GM12878 (cell line): Measurements from ENCODE around the gene MAGEC2. TPM values are rescaled to one million over a fixed set of nuclear protein-coding genes. Genes with fewer than 3 reads are reported as not detected.

Experiments
- ATAC-seq: fragments of 200-7000 bp; cut with Tn5 transposase; 3 replicates; pipeline ENCODE4 v1.9.1; 2020; ENCODE audit warnings: mild to moderate bottlenecking, moderate library complexity
- BruUV-seq: library from RNA; stranded (reverse); fragments of 400-500 nt; replicated peaks from 2 replicates; lab custom pipeline; 2021; lab: Mats Ljungman, UMichigan
- CTCF ChIA-PET: fragments of 300-600 bp; sonication (Branson Sonifier 250); formaldehyde crosslinking; extraction: SDS; loops from one replicate; lab custom pipeline; 2021; ENCODE audit warnings: inconsistent platforms; lab: Yijun Ruan, JAX
- POLR2A ChIA-PET: fragments of 350-600 bp; formaldehyde crosslinking; extraction: SDS; loops from one replicate; lab custom pipeline; 2021; ENCODE audit warnings: inconsistent platforms; lab: Charles Lee
- RAD21 ChIA-PET: fragments of 300-600 bp; sonication (Branson Sonifier 250); formaldehyde crosslinking; loops from one replicate; lab custom pipeline; 2023; ENCODE audit warnings: antibody characterized with exemption; ENCODE audit not compliant: unreplicated experiment; lab: Charles Lee
- SMC1A ChIA-PET: fragments of 300-600 bp; sonication (Branson Sonifier 250); formaldehyde crosslinking; loops from one replicate; lab custom pipeline; 2023; ENCODE audit not compliant: unreplicated experiment, uncharacterized antibody; lab: Charles Lee
- DNase-seq: peaks from one replicate; pipeline ENCODE4 v3.0.0-alpha.2; 2011; ENCODE audit warnings: low read depth, low spot score
- FAIRE-seq: peaks from 3 replicates; lab custom pipeline; 2011; peaks lifted over from hg19 to GRCh38; lab: Jason Lieb, UNC
- H2AFZ ChIP-seq: 2 replicates; pipeline ENCODE4 v1.6.0; 2011; ENCODE audit warnings: low read depth, low read length, control low read depth; ENCODE audit not compliant: control insufficient read depth
- H3K27ac ChIP-seq: 2 replicates; pipeline ENCODE4 v1.5.1; 2011; ENCODE audit warnings: control low read depth; ENCODE audit not compliant: control insufficient read depth, insufficient read depth
- H3K27me3 ChIP-seq, 2 experiments: replicated peaks in 1 of 2; 2 replicates each; pipeline versions ENCODE4 v1.6.0 to v1.6.1; 2011; ENCODE audit warnings: low read length in 1 of 2; ENCODE audit not compliant: control insufficient read depth in 2 of 2, insufficient read depth in 2 of 2
- H3K36me3 ChIP-seq, 2 experiments: 2 replicates each; pipeline ENCODE4 v1.5.1; 2011; ENCODE audit warnings: low read length in 1 of 2; ENCODE audit not compliant: control insufficient read depth in 2 of 2, insufficient read depth in 2 of 2
- H3K4me1 ChIP-seq: 2 replicates; pipeline ENCODE4 v1.6.1; 2011; ENCODE audit warnings: mild to moderate bottlenecking, low read length, moderate library complexity, mixed read lengths; ENCODE audit not compliant: control insufficient read depth, insufficient read depth
- H3K4me2 ChIP-seq: 2 replicates; pipeline ENCODE4 v1.6.0; 2011; ENCODE audit warnings: control low read depth; ENCODE audit not compliant: control insufficient read depth, insufficient read depth
- H3K4me3 ChIP-seq: fragments of 200-600 bp; sonication (generic); 2 replicates; pipeline ENCODE4 v1.5.1; 2016
- H3K79me2 ChIP-seq: 2 replicates; pipeline ENCODE4 v1.6.0; 2011; ENCODE audit warnings: low read length; ENCODE audit not compliant: control insufficient read depth, insufficient read depth
- H3K9ac ChIP-seq: 2 replicates; pipeline ENCODE4 v1.8.0; 2011; ENCODE audit warnings: low read length, control low read depth, mixed read lengths; ENCODE audit not compliant: control insufficient read depth, insufficient read depth
- H3K9me3 ChIP-seq: replicated peaks from 3 replicates; pipeline ENCODE4 v1.5.1; 2011; ENCODE audit warnings: mild to moderate bottlenecking, low read length; ENCODE audit not compliant: control insufficient read depth, insufficient read depth
- H4K20me1 ChIP-seq: 2 replicates; pipeline ENCODE4 v1.6.0; 2011; ENCODE audit not compliant: control insufficient read depth, insufficient read depth
- ATF3 ChIP-seq: IDR thresholded peaks from 2 replicates; pipeline ENCODE4 v1.6.1; 2011; ENCODE audit warnings: low read depth, mild to moderate bottlenecking, low read length, moderate library complexity, borderline replicate concordance; ENCODE audit errors: extremely low read depth
- EP300 ChIP-seq, 2 experiments: fragments of 150-350 bp in 1 of 2; IDR thresholded peaks; 2 replicates each; pipeline ENCODE4 v1.6.1; 2011 to 2012; ENCODE audit warnings: low read depth in 2 of 2, low read length in 2 of 2, borderline replicate concordance in 1 of 2, improper control_type of control experiment in 1 of 2, inconsistent platforms in 1 of 2; ENCODE audit not compliant: control insufficient read depth in 1 of 2
- FOXK2 ChIP-seq: fragments of 450-650 bp; IDR thresholded peaks from 2 replicates; pipeline ENCODE4 v1.6.1; 2017; ENCODE audit warnings: mild to moderate bottlenecking, moderate library complexity
- IRF4 ChIP-seq: IDR thresholded peaks from 2 replicates; pipeline ENCODE4 v1.6.1; 2011; ENCODE audit warnings: low read depth, low read length
- MEF2A ChIP-seq: IDR thresholded peaks from 2 replicates; pipeline ENCODE4 v1.6.1; 2011; ENCODE audit warnings: low read depth, mild to moderate bottlenecking, low read length, moderate library complexity; ENCODE audit not compliant: insufficient read depth
- NFXL1 ChIP-seq: fragments of 450-650 bp; IDR thresholded peaks from 2 replicates; pipeline ENCODE4 v1.6.1; 2017; ENCODE audit warnings: antibody characterized with exemption, mild to moderate bottlenecking, borderline replicate concordance
- NFYA ChIP-seq: IDR thresholded peaks from 2 replicates; pipeline ENCODE4 v1.6.1; 2011; ENCODE audit warnings: low read depth, mild to moderate bottlenecking, low read length, improper control_type of control experiment, borderline replicate concordance
- PAX8 ChIP-seq: fragments of 450-650 bp; IDR thresholded peaks from 2 replicates; pipeline ENCODE4 v1.6.1; 2017; ENCODE audit warnings: mild to moderate bottlenecking, moderate library complexity
- PRDM15 ChIP-seq: fragments of 450-650 bp; formaldehyde crosslinking; IDR thresholded peaks from 2 replicates; pipeline ENCODE4 v1.4.0; 2020; ENCODE audit warnings: mild to moderate bottlenecking, moderate library complexity
- SRF ChIP-seq, 2 experiments: IDR thresholded peaks; 2 replicates each; pipeline ENCODE4 v1.6.1; 2011; ENCODE audit warnings: low read depth in 2 of 2, low read length in 2 of 2, mild to moderate bottlenecking in 1 of 2, moderate library complexity in 1 of 2
- STAT1 ChIP-seq: fragments of 450-650 bp; conservative IDR thresholded peaks from 2 replicates; pipeline ENCODE4 v1.6.1; 2014; ENCODE audit warnings: antibody characterized with exemption, mild to moderate bottlenecking
- TBL1XR1 ChIP-seq: IDR thresholded peaks from 2 replicates; pipeline ENCODE4 v1.6.1; 2012; ENCODE audit warnings: low read depth, low read length, improper control_type of control experiment
- TCF3 ChIP-seq: IDR thresholded peaks from 2 replicates; pipeline ENCODE4 v1.6.1; 2012; ENCODE audit warnings: low read depth, mild to moderate bottlenecking, low read length, borderline replicate concordance; ENCODE audit not compliant: insufficient read depth
- ZNF622 ChIP-seq: fragments of 450-650 bp; IDR thresholded peaks from 2 replicates; pipeline ENCODE4 v1.6.1; 2017; ENCODE audit warnings: mild to moderate bottlenecking, inconsistent platforms
- WGBS: methylation state at CpG from one replicate; pipeline ENCODE4 v1.1.6; 2016; ENCODE audit warnings: low lambda C conversion rate; ENCODE audit not compliant: insufficient replicate concordance, insufficient coverage; ENCODE audit errors: missing lambda C conversion rate; 5-methylcytosine and 5-hydroxymethylcytosine counted together
- in situ Hi-C: fragments of 300-500 bp; cut with MboI; formaldehyde crosslinking; loops from 9 replicates; pipeline ENCODE4 v1.14.3; 2018; ENCODE audit warnings: mixed read lengths
- intact Hi-C: fragments of 100-400 bp; cut with micrococcal nuclease; formaldehyde crosslinking; loops from one replicate; pipeline ENCODE4 v1.14.2; 2022; ENCODE audit not compliant: unreplicated experiment
- polyA plus RNA-seq, 11 experiments: library from polyadenylated mRNA; depleted of rRNA in 4 of 11; unstranded in 6 of 11; stranded (reverse) in 5 of 11; fragments of >200 nt; fragmentation: Nextera tagmentation in 4 of 11; fragmentation: Illumina TruSeq in 1 of 11; extraction: Ambion mirVana in 4 of 11; extraction: Trizol in 1 of 11; gene quantifications; 1 replicate in 1 of 11; 2 replicates in 10 of 11; pipeline versions ENCODE4 v1.2.1 to v1.2.3, GENCODE V29; 2011 to 2016; ENCODE audit warnings: inconsistent platforms in 2 of 11, missing spikeins in 2 of 11, low read depth in 1 of 11
- total RNA-seq, 4 experiments: library from RNA; depleted of rRNA in 3 of 4; stranded (reverse); fragments of >200 nt in 3 of 4; fragmentation: Illumina TruSeq in 1 of 4; extraction: Trizol in 1 of 4; gene quantifications; 2 replicates each; pipeline versions ENCODE4 v1.2.1 to v1.2.3, GENCODE V29; 2013 to 2021

Gene MAGEC2
- total and polyA plus RNA-seq, 10 of the 15 experiments (the other 5 are each of a cell fraction or from before 2014, with no cell fraction given), result 0.50 TPM; not detected in 9

- no peak for TF ChIP-seq FOXK2
- no peak for TF ChIP-seq ATF3
- no peak for TF ChIP-seq TBL1XR1
- TF ChIP-seq MEF2A, result no peak
- no peak for TF ChIP-seq EP300 (IDR thresholded peaks at IDR 0.05; ENCODE audit: borderline replicate concordance in 1 of 2, control insufficient read depth in 1 of 2, low read depth in 2 of 2, low read length in 2 of 2)
- TF ChIP-seq SRF (IDR thresholded peaks at IDR 0.05; ENCODE audit: low read depth in 2 of 2, low read length in 2 of 2), result no peak
- Histone ChIP-seq H3K9me3 (no peaks in the 10 kb centered on the region; the same call in 2 of the 3 replicates), H3K79me2 (no peaks in the 10 kb centered on the region), H3K4me3 (no peak overlapping the region), H2AFZ (no peak overlapping the region), H4K20me1 (no peaks in the 10 kb centered on the region), H3K36me3 (no peaks in the 10 kb centered on the region), H3K4me2 (no peak overlapping the region), H3K27ac (no peak overlapping the region), H3K9ac (no peak overlapping the region), H3K27me3 (no peaks in the 10 kb centered on the region), H3K4me1 (no peaks in the 10 kb centered on the region)
- intact Hi-C loops (no loop called here), in situ Hi-C loops (no loop called here)
- RAD21 ChIA-PET, result no interaction called here
- DNase-seq (no peak), FAIRE-seq (no peak), ATAC-seq (no peak)
- WGBS, result 5% methylated on average over 1 of the region's 1 CpG
- POLR2A ChIA-PET, result interaction anchor here (0.6 kb wide), 1 partner anchor 1826 kb away, joined by 3 read pairs; no protein-coding TSS in a partner anchor
- CTCF ChIA-PET, result no interaction called here
- BruUV-seq, result no TSS peak
- SMC1A ChIA-PET, result no interaction called here
These were observed 28.3 kb upstream of the MAGEC2 start for GRCh38 chrX:142233400-142233799.

GRCh38 chrX:142214081-142214480, 9.0 kb upstream of the MAGEC2 start:
- no peak overlapping the region for H3K4me3 ChIP-seq
- RAD21 ChIA-PET, result no interaction called here
- POLR2A ChIA-PET, result no interaction called here
- in situ Hi-C loops (no loop called here), intact Hi-C loops (no loop called here)
- H3K4me1 ChIP-seq, result no peaks in the 10 kb centered on the region
- H3K9ac ChIP-seq, result no peak overlapping the region
- H4K20me1 ChIP-seq, result no peaks in the 10 kb centered on the region
- H2AFZ ChIP-seq, result no peak overlapping the region
- TF ChIP-seq ZNF622 (no peak), EP300 (IDR thresholded peaks at IDR 0.05; ENCODE audit: borderline replicate concordance in 1 of 2, control insufficient read depth in 1 of 2, low read depth in 2 of 2, low read length in 2 of 2) (no peak), PRDM15 (no peak), NFXL1 (no peak), NFYA (no peak), STAT1 (no peak), IRF4 (no peak), PAX8 (no peak), TCF3 (no peak)
- H3K36me3 ChIP-seq, result no peaks in the 10 kb centered on the region
- no peaks in the 10 kb centered on the region for H3K27me3 ChIP-seq
- H3K79me2 ChIP-seq, result no peaks in the 10 kb centered on the region
- 3% methylated on average over 4 of the region's 4 CpGs for WGBS
- no peak overlapping the region for H3K27ac ChIP-seq
- SMC1A ChIA-PET, result no interaction called here
- CTCF ChIA-PET, result no interaction called here
- H3K9me3 ChIP-seq, result no peaks in the 10 kb centered on the region
- ATAC-seq (no peak), FAIRE-seq (no peak), DNase-seq (no peak)
- no peak overlapping the region for H3K4me2 ChIP-seq
- no TSS peak for BruUV-seq
